Tibial artery (tissue), 4 donors: ENCODE data around the gene TRAF5.
"Not testable (repeated sequence)": the region's sequence is repeated elsewhere in the genome, so short reads cannot be mapped to it uniquely, and the experiment has no call there.

ENCODE experiments used
- DNase-seq, 2 donors: peaks; one replicate each; pipeline ENCODE4 v3.0.0-alpha.2; 2019
- H3K27ac ChIP-seq, 2 donors: fragments of 200-600 bp; sonication (generic) in 1 of 2; 1 replicate in 1 of 2; 2 replicates in 1 of 2; pipeline ENCODE4 v1.5.1; 2018 to 2019; ENCODE audit warnings: mild to moderate bottlenecking in 1 of 2
- H3K27me3 ChIP-seq, 2 donors: fragments of 200-600 bp; sonication (generic) in 1 of 2; one replicate each; pipeline versions ENCODE4 v1.5.1 to v1.6.0; 2016 to 2019
- H3K36me3 ChIP-seq, 3 donors: fragments of 200-600 bp; sonication (generic) in 2 of 3; one replicate each; pipeline ENCODE4 v1.5.1; 2016 to 2019; ENCODE audit warnings: mild to moderate bottlenecking in 2 of 3
- H3K4me1 ChIP-seq, 4 donors: fragments of 200-600 bp; sonication (generic) in 2 of 4; 1 replicate in 3 of 4; 2 replicates in 1 of 4; pipeline ENCODE4 v1.5.1; 2016 to 2019
- H3K4me3 ChIP-seq, 2 donors: fragments of 200-600 bp; sonication (generic) in 1 of 2; 1 replicate in 1 of 2; 2 replicates in 1 of 2; pipeline ENCODE4 v1.5.1; 2018 to 2019; ENCODE audit warnings: mild to moderate bottlenecking in 2 of 2
- H3K9me3 ChIP-seq, 3 donors: fragments of 200-600 bp; sonication (generic) in 1 of 3; one replicate each; pipeline ENCODE4 v1.5.1; 2016 to 2019
- CTCF ChIP-seq, 2 experiments: fragments of 200-600 bp in 1 of 2; fragments of 450-650 bp in 1 of 2; IDR thresholded peaks; one replicate each; pipeline ENCODE4 v1.5.1; 2017 to 2019; ENCODE audit warnings: antibody characterized with exemption in 2 of 2, mild to moderate bottlenecking in 1 of 2, moderate library complexity in 1 of 2
- intact Hi-C: fragments of 100-400 bp; cut with DNase I; formaldehyde crosslinking; loops from one replicate; pipeline ENCODE4 v1.15.0; 2023; ENCODE audit warnings: low total_unique reads

TRAF5 gene

GRCh38 chr1:211313392-211313791, 13.2 kb upstream of the TRAF5 start:
- Histone ChIP-seq H3K27ac (no peak overlapping the region), H3K4me3 (no peak overlapping the region), H3K9me3 (no peaks in the 10 kb centered on the region), H3K36me3 (peaks cover 24 to 54% (median 54%) of the 10 kb centered on the region in 3 donors), H3K27me3 (no peaks in the 10 kb centered on the region), H3K4me1 (no peaks in the 10 kb centered on the region)
- intact Hi-C loops = no loop called here
- DNase-seq = no peak
- no peak for TF ChIP-seq CTCF (IDR thresholded peaks at IDR 0.05)

GRCh38 chr1:211318576-211319280, 7.9 kb upstream of the TRAF5 start:
- Histone ChIP-seq H3K36me3 (peaks cover 19 to 36% (median 34%) of the 10 kb centered on the region in 3 donors), H3K4me3 (no peak overlapping the region), H3K27me3 (no peaks in the 10 kb centered on the region), H3K9me3 (no peaks in the 10 kb centered on the region), H3K4me1 (no peaks in the 10 kb centered on the region), H3K27ac (no peak overlapping the region)
- intact Hi-C loops = no loop called here
- TF ChIP-seq CTCF (IDR thresholded peaks at IDR 0.05) = no peak
- DNase-seq = no peak

- H3K9me3 ChIP-seq = no peaks in the 10 kb centered on the region
- no peak overlapping the region for H3K4me3 ChIP-seq
- H3K4me1 ChIP-seq = no peaks in the 10 kb centered on the region
- intact Hi-C loops = loop anchor here (5.0 to 10.0 kb wide), 3 partner anchors 147 to 335 kb away; no protein-coding TSS in a partner anchor
- DNase-seq = no peak
- H3K27me3 ChIP-seq = no peaks in the 10 kb centered on the region
- H3K36me3 ChIP-seq = peaks cover 9 to 25% (median 24%) of the 10 kb centered on the region in 3 donors
- no peak overlapping the region for H3K27ac ChIP-seq
- TF ChIP-seq CTCF (IDR thresholded peaks at IDR 0.05) = no peak
Measured at GRCh38 chr1:211319892-211320291, 6.7 kb upstream of the TRAF5 start.

- Histone ChIP-seq H3K4me3 (no peak overlapping the region), H3K27ac (no peak overlapping the region), H3K9me3 (no peaks in the 10 kb centered on the region), H3K36me3 (peaks cover 5 to 17% (median 16%) of the 10 kb centered on the region in 3 donors), H3K4me1 (peaks cover 0 to 7% (median under 1%) of the 10 kb centered on the region in 4 donors), H3K27me3 (no peaks in the 10 kb centered on the region)
- intact Hi-C loops = loop anchor here (5.0 to 10.0 kb wide), 3 partner anchors 146 to 334 kb away; no protein-coding TSS in a partner anchor
- no peak for TF ChIP-seq CTCF (IDR thresholded peaks at IDR 0.05)
- no peak for DNase-seq
Measured at GRCh38 chr1:211320980-211321379, 5.7 kb upstream of the TRAF5 start.

- not testable (repeated sequence) for H3K4me3 ChIP-seq, H3K27me3 ChIP-seq, DNase-seq, H3K27ac ChIP-seq, H3K9me3 ChIP-seq
- H3K36me3 ChIP-seq = peaks cover 2 to 12% (median 9%) of the 10 kb centered on the region in 3 donors
- peaks cover 0 to 10% (median 3%) of the 10 kb centered on the region in 4 donors for H3K4me1 ChIP-seq
- intact Hi-C loops = loop anchor here (5.0 to 10.0 kb wide), 3 partner anchors 146 to 333 kb away; no protein-coding TSS in a partner anchor
Measured at GRCh38 chr1:211321646-211322045, 5.0 kb upstream of the TRAF5 start.
